Mesenchymal stem cell (in vitro differentiated cells and primary cell): Measurements from ENCODE around the gene MRPL52.
"Not testable (repeated sequence)": the region's sequence is repeated elsewhere in the genome, so short reads cannot be mapped to it uniquely, and the experiment has no call there.

ENCODE experiments used
- DNase-seq: peaks from one replicate; pipeline ENCODE4 v3.0.0-alpha.2; 2013
- H2AFZ ChIP-seq: one replicate; pipeline ENCODE4 v1.6.1; 2013; ENCODE audit warnings: low read depth, mild to moderate bottlenecking, control low read depth, inconsistent platforms, low read length, moderate library complexity
- H2AK5ac ChIP-seq: 2 replicates; pipeline ENCODE4 v1.6.1; 2013; ENCODE audit warnings: low read length, moderate library complexity, mild to moderate bottlenecking, inconsistent platforms; ENCODE audit not compliant: severe bottlenecking
- H2BK120ac ChIP-seq: one replicate; pipeline ENCODE4 v1.6.1; 2013; ENCODE audit warnings: low read depth, mild to moderate bottlenecking, inconsistent platforms, low read length, moderate library complexity
- H2BK12ac ChIP-seq, 2 experiments: one replicate each; pipeline ENCODE4 v1.6.1; 2013; ENCODE audit warnings: inconsistent platforms in 2 of 2, low read length in 2 of 2, mild to moderate bottlenecking in 2 of 2, moderate library complexity in 2 of 2, control low read depth in 1 of 2
- H2BK15ac ChIP-seq: one replicate; pipeline ENCODE4 v1.6.1; 2013; ENCODE audit warnings: mild to moderate bottlenecking, low read depth, inconsistent platforms; ENCODE audit not compliant: poor library complexity, severe bottlenecking
- H2BK5ac ChIP-seq: 2 replicates; pipeline ENCODE4 v1.6.1; 2013; ENCODE audit warnings: low read depth, mild to moderate bottlenecking, low read length, control low read depth, inconsistent platforms; ENCODE audit not compliant: poor library complexity, severe bottlenecking
- H3K14ac ChIP-seq, 2 experiments: one replicate each; pipeline ENCODE4 v1.6.1; 2013; ENCODE audit warnings: inconsistent platforms in 2 of 2, low read length in 2 of 2, control low read depth in 1 of 2, mild to moderate bottlenecking in 1 of 2, moderate library complexity in 1 of 2
- H3K18ac ChIP-seq, 2 experiments: one replicate each; pipeline ENCODE4 v1.6.1; 2013; ENCODE audit warnings: inconsistent platforms in 2 of 2, low read length in 2 of 2, control low read depth in 1 of 2, low read depth in 1 of 2, mild to moderate bottlenecking in 1 of 2
- H3K23ac ChIP-seq, 2 experiments: one replicate each; pipeline ENCODE4 v1.6.1; 2013; ENCODE audit warnings: inconsistent platforms in 2 of 2, low read length in 2 of 2, mild to moderate bottlenecking in 2 of 2, moderate library complexity in 2 of 2, control low read depth in 1 of 2
- H3K27ac ChIP-seq: 2 replicates; pipeline ENCODE4 v1.5.1; 2013; ENCODE audit warnings: mild to moderate bottlenecking, moderate library complexity, low read length, control low read depth, inconsistent platforms; ENCODE audit not compliant: poor library complexity, severe bottlenecking
- H3K27me3 ChIP-seq, 2 experiments: 2 replicates each; pipeline versions ENCODE4 v1.6.1 to v1.7.0; 2013; ENCODE audit warnings: low read length in 2 of 2, mild to moderate bottlenecking in 2 of 2, moderate library complexity in 2 of 2, control low read depth in 1 of 2, inconsistent platforms in 1 of 2; ENCODE audit not compliant: control insufficient read depth in 1 of 2, insufficient read depth in 1 of 2
- H3K36me3 ChIP-seq, 2 experiments: 2 replicates each; pipeline versions ENCODE4 v1.6.1 to v1.7.0; 2013; ENCODE audit warnings: low read length in 2 of 2, control low read depth in 1 of 2, inconsistent platforms in 1 of 2, low read depth in 1 of 2, mild to moderate bottlenecking in 1 of 2; ENCODE audit not compliant: insufficient read depth in 2 of 2, control insufficient read depth in 1 of 2
- H3K4ac ChIP-seq, 2 experiments: one replicate each; pipeline ENCODE4 v1.6.1; 2013; ENCODE audit warnings: inconsistent platforms in 2 of 2, low read length in 2 of 2, mild to moderate bottlenecking in 2 of 2, moderate library complexity in 2 of 2, control low read depth in 1 of 2, low read depth in 1 of 2
- H3K4me1 ChIP-seq: 2 replicates; pipeline ENCODE4 v1.6.1; 2013; ENCODE audit warnings: low read depth, low read length, control low read depth; ENCODE audit not compliant: control insufficient read depth, insufficient read depth
- H3K4me2 ChIP-seq: 2 replicates; pipeline ENCODE4 v1.6.1; 2013; ENCODE audit warnings: low read length, mild to moderate bottlenecking, inconsistent platforms; ENCODE audit not compliant: poor library complexity, severe bottlenecking
- H3K4me3 ChIP-seq, 2 experiments: 2 replicates each; pipeline versions ENCODE4 v1.5.1 to v1.7.0; 2013; ENCODE audit warnings: low read length in 2 of 2, mild to moderate bottlenecking in 2 of 2, control low read depth in 1 of 2, low read depth in 1 of 2; ENCODE audit not compliant: insufficient read depth in 1 of 2
- H3K79me1 ChIP-seq: replicated peaks from 2 replicates; pipeline ENCODE4 v1.6.1; 2013; ENCODE audit warnings: mild to moderate bottlenecking, control low read depth, low read length, inconsistent platforms; ENCODE audit not compliant: poor library complexity, severe bottlenecking
- H3K9ac ChIP-seq: 2 replicates; pipeline ENCODE4 v1.7.0; 2013; ENCODE audit warnings: mild to moderate bottlenecking, low read length, moderate library complexity
- H3K9me3 ChIP-seq: 2 replicates; pipeline ENCODE4 v1.7.0; 2013; ENCODE audit warnings: mild to moderate bottlenecking, low read length; ENCODE audit not compliant: control insufficient read depth
- H4K8ac ChIP-seq: one replicate; pipeline ENCODE4 v1.6.1; 2013; ENCODE audit warnings: inconsistent platforms, mild to moderate bottlenecking, low read length, moderate library complexity
- H4K91ac ChIP-seq: one replicate; pipeline ENCODE4 v1.6.1; 2013; ENCODE audit warnings: mild to moderate bottlenecking, low read length, inconsistent platforms
- WGBS: methylation state at CpG from one replicate; pipeline ENCODE4 v1.1.7; 2013; ENCODE audit warnings: mixed read lengths; 5-methylcytosine and 5-hydroxymethylcytosine counted together

The MRPL52 gene

DNA sequence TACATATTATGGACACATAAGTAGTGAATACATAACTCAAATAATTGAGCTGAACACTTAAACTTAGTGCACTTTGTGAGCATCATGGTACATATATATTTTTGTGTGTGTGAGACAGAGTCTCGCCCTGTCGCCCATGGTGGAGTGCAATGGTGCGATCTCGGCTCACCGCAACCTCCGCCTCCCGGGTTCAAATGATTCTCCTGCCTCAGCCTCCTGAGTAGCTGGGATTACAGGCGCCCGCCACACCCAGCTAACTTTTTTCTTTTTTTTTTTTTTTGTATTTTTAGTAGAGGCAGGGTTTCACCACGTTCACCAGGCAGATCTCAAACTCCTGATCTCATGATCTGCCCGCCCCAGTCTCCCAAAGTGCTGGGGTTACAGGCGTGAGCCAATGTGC, 22.5 kb downstream of the MRPL52 start:
- H2AFZ ChIP-seq, H2BK15ac ChIP-seq, H2BK12ac ChIP-seq, H3K14ac ChIP-seq, H4K8ac ChIP-seq, H3K27ac ChIP-seq, H3K23ac ChIP-seq, H3K9me3 ChIP-seq, H2BK5ac ChIP-seq, H3K4me3 ChIP-seq, H2AK5ac ChIP-seq, H3K4me2 ChIP-seq, H2BK120ac ChIP-seq, H3K18ac ChIP-seq, H3K27me3 ChIP-seq, H4K91ac ChIP-seq, H3K79me1 ChIP-seq, H3K36me3 ChIP-seq, H3K4ac ChIP-seq, DNase-seq: not testable (repeated sequence)
- H3K9ac ChIP-seq = peak overlapping the region; percentile 90
- H3K4me1 ChIP-seq = peaks cover 38% of the 10 kb centered on the region
- 89% methylated on average over 10 of the region's 12 CpGs for WGBS

- Histone ChIP-seq H3K14ac (no peak overlapping the region), H3K27ac (no peak overlapping the region), H2AFZ (no peak overlapping the region), H4K8ac (peak overlapping the region; percentile 83), H3K4me3 (peak overlapping the region in 1 of 2 experiments; percentile 72), H3K27me3 (no peaks in the 10 kb centered on the region), H3K36me3 (peaks cover 3 to 8% of the 10 kb centered on the region in 2 experiments), H2BK12ac (no peak overlapping the region), H3K4me2 (no peak overlapping the region), H3K4me1 (peaks cover 36% of the 10 kb centered on the region), H4K91ac (no peak overlapping the region), H3K9me3 (no peaks in the 10 kb centered on the region), H2BK5ac (no peak overlapping the region), H3K4ac (no peak overlapping the region), H2AK5ac (no peak overlapping the region), H3K9ac (peak overlapping the region; percentile 90), H2BK120ac (no peak overlapping the region), H3K79me1 (no peaks in the 10 kb centered on the region), H2BK15ac (peak overlapping the region; percentile 60), H3K18ac (no peak overlapping the region), H3K23ac (no peak overlapping the region)
- DNase-seq = no peak
- 100% methylated on average over 1 of the region's 2 CpGs for WGBS
Observed at GRCh38 chr14:22852599-22852939, 22.9 kb downstream of the MRPL52 start.

- peak overlapping the region; percentile 17 to 92 for H3K18ac ChIP-seq
- no peaks in the 10 kb centered on the region for H3K9me3 ChIP-seq
- 6% methylated on average over 17 of the region's 20 CpGs for WGBS
- peak overlapping the region; percentile 83 for H4K8ac ChIP-seq
- no peaks in the 10 kb centered on the region for H3K27me3 ChIP-seq
- peak overlapping the region; percentile 60 for H2BK15ac ChIP-seq
- peak overlapping the region; percentile 15 for H4K91ac ChIP-seq
- H2BK5ac ChIP-seq = no peak overlapping the region
- H3K4ac ChIP-seq = peak overlapping the region; percentile 7 to 67
- H2BK12ac ChIP-seq = peak overlapping the region; percentile 18 to 33
- H3K23ac ChIP-seq = peak overlapping the region in 1 of 2 experiments; percentile 81
- peaks cover 0 to 5% of the 10 kb centered on the region in 2 experiments for H3K36me3 ChIP-seq
- H3K4me1 ChIP-seq = peaks cover 30% of the 10 kb centered on the region
- H2BK120ac ChIP-seq = no peak overlapping the region
- DNase-seq = peak; percentile 84
- peak overlapping the region; percentile 90 for H3K9ac ChIP-seq
- H2AFZ ChIP-seq = peak overlapping the region; percentile 94
- no peak overlapping the region for H2AK5ac ChIP-seq
- H3K27ac ChIP-seq = no peak overlapping the region
- H3K4me3 ChIP-seq = peak overlapping the region in 1 of 2 experiments; percentile 72
- H3K4me2 ChIP-seq = peak overlapping the region; percentile 69
- no peaks in the 10 kb centered on the region for H3K79me1 ChIP-seq
- no peak overlapping the region for H3K14ac ChIP-seq
Observed at GRCh38 chr14:22852940-22853767, 23.5 kb downstream of the MRPL52 start.

DNA sequence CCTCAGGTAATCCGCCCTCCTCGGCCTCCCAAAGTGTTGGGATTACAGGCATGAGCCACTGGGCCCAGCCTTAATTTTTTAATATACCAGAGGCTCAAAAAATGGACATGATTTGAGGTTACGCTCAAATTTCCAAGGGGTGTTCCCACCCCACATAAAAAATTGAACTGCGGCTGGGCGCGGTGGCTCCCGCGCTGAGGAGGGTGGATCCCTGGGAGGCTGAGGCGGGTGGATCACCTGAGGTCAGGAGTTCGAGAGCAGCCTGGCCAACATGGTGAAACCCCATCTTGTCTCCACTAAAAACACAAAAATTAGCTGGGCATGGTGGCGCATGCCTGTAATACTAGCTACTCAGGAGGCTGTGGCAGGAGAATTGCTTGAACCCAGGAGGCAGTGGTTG, 24.6 kb downstream of the MRPL52 start:
- H3K4me3 ChIP-seq, H3K18ac ChIP-seq, H3K27ac ChIP-seq, H3K23ac ChIP-seq, H2BK120ac ChIP-seq, H3K27me3 ChIP-seq, H3K4ac ChIP-seq, H2BK5ac ChIP-seq, H2BK15ac ChIP-seq, H2AFZ ChIP-seq, H3K4me2 ChIP-seq, H3K14ac ChIP-seq, H2AK5ac ChIP-seq, H3K36me3 ChIP-seq, H4K8ac ChIP-seq, H2BK12ac ChIP-seq, H4K91ac ChIP-seq, H3K9me3 ChIP-seq, H3K79me1 ChIP-seq, DNase-seq, H3K9ac ChIP-seq: not testable (repeated sequence)
- peaks cover 19% of the 10 kb centered on the region for H3K4me1 ChIP-seq
- 99% methylated on average over 11 of the region's 11 CpGs for WGBS
